HepG2 (cell line): Measurements from ENCODE around the gene ITGAX. TPM values are rescaled to one million over a fixed set of nuclear protein-coding genes. Genes with fewer than 3 reads are reported as not detected.

Experiments
- ATAC-seq: fragments of 200-7000 bp; cut with Tn5 transposase; 3 replicates; pipeline ENCODE4 v1.9.1; 2020; ENCODE audit warnings: mild to moderate bottlenecking, moderate library complexity
- BruUV-seq: library from RNA; stranded (reverse); fragments of 400-500 nt; replicated peaks from 2 replicates; lab custom pipeline; 2021; lab: Mats Ljungman, UMichigan
- CTCF ChIA-PET: fragments of 300-600 bp; formaldehyde crosslinking; extraction: SDS; loops from one replicate; lab custom pipeline; 2021; ENCODE audit warnings: low total read pairs, inconsistent platforms, low intra/inter-chr PET ratio; lab: Yijun Ruan, JAX
- POLR2A ChIA-PET: fragments of 350-600 bp; sonication (Branson Sonifier 250); formaldehyde crosslinking; loops from one replicate; lab custom pipeline; 2020; ENCODE audit warnings: antibody characterized with exemption, inconsistent platforms; lab: Yijun Ruan, JAX
- DNase-seq: peaks from one replicate; pipeline ENCODE4 v3.0.0-alpha.2; 2015; ENCODE audit warnings: low spot score
- FAIRE-seq: peaks from 3 replicates; lab custom pipeline; 2011; peaks lifted over from hg19 to GRCh38; lab: Jason Lieb, UNC
- H2AFZ ChIP-seq: one replicate; pipeline ENCODE4 v1.6.1; 2011; ENCODE audit warnings: low read length, inconsistent platforms
- H3K27ac ChIP-seq: fragments of 300-600 bp; 3 replicates; pipeline ENCODE4 v1.8.0; 2011; ENCODE audit warnings: mixed run types, mild to moderate bottlenecking, mixed read lengths, low read length, inconsistent platforms; ENCODE audit not compliant: insufficient read depth; ENCODE audit errors: extremely low read length
- H3K27me3 ChIP-seq, 2 experiments: fragments of 200-600 bp in 1 of 2; 2 replicates in 1 of 2; 3 replicates in 1 of 2; pipeline versions ENCODE4 v1.6.0 to v1.8.0; 2011; ENCODE audit warnings: low read length in 2 of 2, mild to moderate bottlenecking in 2 of 2, moderate library complexity in 2 of 2, inconsistent platforms in 1 of 2; ENCODE audit not compliant: insufficient read depth in 2 of 2, control insufficient read depth in 1 of 2
- H3K36me3 ChIP-seq, 2 experiments: fragments of 200-600 bp in 1 of 2; replicated peaks in 1 of 2; 2 replicates in 1 of 2; 3 replicates in 1 of 2; pipeline versions ENCODE4 v1.5.1 to v1.8.0; 2011; ENCODE audit warnings: low read length in 2 of 2, inconsistent platforms in 1 of 2; ENCODE audit not compliant: insufficient read depth in 2 of 2, control insufficient read depth in 1 of 2
- H3K4me1 ChIP-seq: 2 replicates; pipeline ENCODE4 v1.5.1; 2012; ENCODE audit warnings: low read length, inconsistent platforms; ENCODE audit not compliant: insufficient read depth
- H3K4me2 ChIP-seq: 2 replicates; pipeline ENCODE4 v1.6.0; 2011; ENCODE audit warnings: low read depth, low read length, inconsistent platforms
- H3K4me3 ChIP-seq, 3 experiments: fragments of 200-600 bp in 1 of 3; sonication (generic), shearing (Covaris generic) in 1 of 3; replicated peaks in 1 of 3; 2 replicates each; pipeline ENCODE4 v1.5.1; 2011 to 2016; ENCODE audit warnings: low read length in 3 of 3, inconsistent platforms in 2 of 3, low read depth in 2 of 3, mild to moderate bottlenecking in 2 of 3, control low read depth in 1 of 3, mixed read lengths in 1 of 3; ENCODE audit not compliant: insufficient read depth in 1 of 3
- H3K79me2 ChIP-seq: one replicate; pipeline ENCODE4 v1.6.1; 2011; ENCODE audit warnings: low read length, inconsistent platforms; ENCODE audit not compliant: insufficient read depth
- H3K9ac ChIP-seq: 2 replicates; pipeline ENCODE4 v1.6.0; 2011; ENCODE audit warnings: mild to moderate bottlenecking, low read depth, low read length, inconsistent platforms; ENCODE audit not compliant: insufficient read depth
- H3K9me3 ChIP-seq: 2 replicates; pipeline ENCODE4 v1.5.1; 2012; ENCODE audit warnings: mild to moderate bottlenecking, low read length
- H4K20me1 ChIP-seq: 2 replicates; pipeline ENCODE4 v1.6.0; 2011; ENCODE audit warnings: inconsistent platforms, mild to moderate bottlenecking, low read length, moderate library complexity; ENCODE audit not compliant: insufficient read depth
- CENPX ChIP-seq: sonication (generic); formaldehyde crosslinking; IDR thresholded peaks from 2 replicates; pipeline ENCODE4 v1.9.0; 2021; ENCODE audit warnings: mild to moderate bottlenecking, missing genetic modification reagents, moderate library complexity
- ELF1 ChIP-seq: sonication (generic); formaldehyde crosslinking; IDR thresholded peaks from 2 replicates; pipeline ENCODE4 v1.4.0; 2020; ENCODE audit warnings: missing genetic modification reagents
- FOXA1 ChIP-seq, 2 experiments: fragments of 450-650 bp in 1 of 2; sonication (generic) in 1 of 2; formaldehyde crosslinking in 1 of 2; IDR thresholded peaks; 2 replicates each; pipeline versions ENCODE4 v1.4.0 to v1.6.1; 2016 to 2020; ENCODE audit warnings: missing genetic modification reagents in 1 of 2
- FOXP1 ChIP-seq, 2 experiments: fragments of 450-650 bp in 1 of 2; IDR thresholded peaks; 2 replicates each; pipeline ENCODE4 v1.6.1; 2017 to 2018; ENCODE audit warnings: antibody characterized with exemption in 1 of 2
- MNT ChIP-seq: fragments of 450-650 bp; IDR thresholded peaks from 2 replicates; pipeline ENCODE4 v1.6.1; 2016
- RAD21 ChIP-seq: fragments of 450-650 bp; formaldehyde crosslinking; IDR thresholded peaks from 2 replicates; pipeline ENCODE4 v1.5.0; 2020; ENCODE audit warnings: mild to moderate bottlenecking
- RAD51 ChIP-seq: fragments of 450-650 bp; IDR thresholded peaks from 2 replicates; pipeline ENCODE4 v1.6.1; 2016; ENCODE audit warnings: borderline replicate concordance
- ZNF670 ChIP-seq: sonication (generic); formaldehyde crosslinking; IDR thresholded peaks from 2 replicates; pipeline ENCODE4 v1.8.0; 2022; ENCODE audit warnings: mild to moderate bottlenecking, missing genetic modification reagents, borderline replicate concordance
- ZSCAN12 ChIP-seq: sonication (generic); formaldehyde crosslinking; IDR thresholded peaks from 2 replicates; pipeline ENCODE4 v1.9.0; 2021; ENCODE audit warnings: mild to moderate bottlenecking, missing genetic modification reagents
- WGBS: methylation state at CpG from one replicate; pipeline ENCODE4 v1.1.6; 2017; ENCODE audit warnings: low lambda C conversion rate; 5-methylcytosine and 5-hydroxymethylcytosine counted together
- in situ Hi-C: cut with HindIII; loops from 2 replicates; pipeline ENCODE4 v1.10.0; 2017; ENCODE audit warnings: low pct_unique_long_range_greater_than_20kb; ENCODE audit not compliant: extremely low pct_ligation_motif_present
- intact Hi-C: fragments of 100-400 bp; cut with micrococcal nuclease; formaldehyde crosslinking; loops from one replicate; pipeline ENCODE4 v1.10.0; 2022; ENCODE audit not compliant: unreplicated experiment
- polyA plus RNA-seq, 8 experiments: library from polyadenylated mRNA; depleted of rRNA in 3 of 8; stranded (reverse) in 7 of 8; unstranded in 1 of 8; fragments of >200 nt; fragmentation: Illumina TruSeq in 4 of 8; extraction: Trizol in 4 of 8; gene quantifications; 2 replicates each; pipeline versions ENCODE4 v1.2.1 to v1.2.3, GENCODE V29; 2011 to 2016; ENCODE audit warnings: low read depth in 4 of 8, missing spikeins in 1 of 8, mixed read lengths in 1 of 8; ENCODE audit not compliant: insufficient read depth in 1 of 8
- total RNA-seq, 5 experiments: library from RNA; depleted of rRNA; stranded (reverse); fragments of >200 nt; fragmentation: Illumina TruSeq; extraction: Trizol; gene quantifications; 2 replicates each; pipeline ENCODE4 v1.2.3, GENCODE V29; 2016; ENCODE audit warnings: low read depth in 1 of 5

ITGAX gene
- total and polyA plus RNA-seq, 2 of the 13 experiments (the other 11 are each of a cell fraction or from before 2014, with no cell fraction given), result 0.32 TPM; not detected in 1

GRCh38 chr16:31327646-31328225 lies 27.2 kb upstream of the ITGAX start:
- in situ Hi-C loops, result no loop called here
- no TSS peak for BruUV-seq
- no peak overlapping the region for H3K4me2 ChIP-seq
- no peak for TF ChIP-seq CENPX
- no peak for TF ChIP-seq RAD21 (CRISPR knock-in tag)
- TF ChIP-seq, all 625 proteins: peak for 0
- H2AFZ ChIP-seq, result no peak overlapping the region
- no peaks in the 10 kb centered on the region for H4K20me1 ChIP-seq
- no peak overlapping the region for H3K4me3 ChIP-seq
- 17% methylated on average over 10 of the region's 10 CpGs for WGBS
- H3K79me2 ChIP-seq, result no peaks in the 10 kb centered on the region
- no peak overlapping the region for H3K9ac ChIP-seq
- POLR2A ChIA-PET, result no interaction called here
- no peak for DNase-seq
- FAIRE-seq, result no peak
- H3K36me3 ChIP-seq, result no peaks in the 10 kb centered on the region
- ATAC-seq, result no peak
- CTCF ChIA-PET, result no interaction called here
- H3K9me3 ChIP-seq, result peaks cover 3% of the 10 kb centered on the region; the same call in 1 of the 2 replicates
- intact Hi-C loops, result no loop called here
- no peak overlapping the region for H3K27ac ChIP-seq
- H3K27me3 ChIP-seq, result peaks cover 8 to 55% of the 10 kb centered on the region in 2 experiments; a peak in 4 of 5 replicates
- no peaks in the 10 kb centered on the region for H3K4me1 ChIP-seq

- no peaks in the 10 kb centered on the region for H3K36me3 ChIP-seq
- no peak for DNase-seq
- in situ Hi-C loops, result no loop called here
- WGBS, result 41% methylated on average over 11 of the region's 12 CpGs
- no peak for FAIRE-seq
- no peak overlapping the region for H3K4me3 ChIP-seq
- H4K20me1 ChIP-seq, result no peaks in the 10 kb centered on the region
- no peak overlapping the region for H2AFZ ChIP-seq
- H3K27me3 ChIP-seq, result peaks cover 8 to 55% of the 10 kb centered on the region in 2 experiments; a peak in 4 of 5 replicates
- TF ChIP-seq ZNF670 (no peak), RAD51 (0 out of 2 replicates have a peak, but pooled peaks have one; percentile 13), FOXA1 (IDR thresholded peaks at IDR 0.05) (peak; percentile 23; the same call in 1 of the 2 replicates), FOXA1 (CRISPR knock-in tag; IDR thresholded peaks at IDR 0.05) (no peak), ZSCAN12 (no peak), MNT (peak; percentile 45), FOXP1 (IDR thresholded peaks at IDR 0.05) (peak; percentile 5; the same call in 1 of the 2 replicates), FOXP1 (CRISPR knock-in tag; IDR thresholded peaks at IDR 0.05) (no peak), ELF1 (CRISPR knock-in tag) (no peak)
- H3K4me1 ChIP-seq, result no peaks in the 10 kb centered on the region
- no peak overlapping the region for H3K27ac ChIP-seq
- BruUV-seq, result no TSS peak
- no peak overlapping the region for H3K4me2 ChIP-seq
- H3K9ac ChIP-seq, result no peak overlapping the region
- no peak for ATAC-seq
- ChIA-PET POLR2A (no interaction called here), CTCF (no interaction called here)
- H3K79me2 ChIP-seq, result no peaks in the 10 kb centered on the region
- intact Hi-C loops, result no loop called here
- no peaks in the 10 kb centered on the region for H3K9me3 ChIP-seq
These were observed 26.5 kb upstream of the ITGAX start for GRCh38 chr16:31328322-31329052.
